ENCODE results near the gene CAPRIN1.

The CAPRIN1 gene

GRCh38 chr11:34146411-34146810 lies 94.9 kb downstream of the CAPRIN1 start:
- no peak for DNase-seq

GRCh38 chr11:34146866-34147265 lies 95.3 kb downstream of the CAPRIN1 start:
- DNase-seq: no peak

- no peak for DNase-seq
These were observed 96.0 kb downstream of the CAPRIN1 start for GRCh38 chr11:34147581-34147980.

- DNase-seq: no peak
These were observed 97.1 kb downstream of the CAPRIN1 start for GRCh38 chr11:34148504-34149165.

GRCh38 chr11:34149274-34149673 lies 97.7 kb downstream of the CAPRIN1 start:
- DNase-seq: no peak

GRCh38 chr11:34149786-34150185 lies 98.3 kb downstream of the CAPRIN1 start:
- no peak for DNase-seq

GRCh38 chr11:34150494-34151151 lies 99.1 kb downstream of the CAPRIN1 start:
- DNase-seq: no peak
